ENCODE measurements around the gene SLC22A2.

Gene SLC22A2

GRCh38 chr6:160273196-160273595 is 14.6 kb upstream of the SLC22A2 start:
- no peak for DNase-seq

- DNase-seq: no peak
Observed at GRCh38 chr6:160272707-160273106, 14.1 kb upstream of the SLC22A2 start.

GRCh38 chr6:160270347-160270746 is 11.7 kb upstream of the SLC22A2 start:
- DNase-seq: no peak

- DNase-seq: no peak
Observed at GRCh38 chr6:160269771-160270170, 11.2 kb upstream of the SLC22A2 start.

GRCh38 chr6:160269023-160269521 is 10.5 kb upstream of the SLC22A2 start:
- DNase-seq: no peak

GRCh38 chr6:160267102-160267501 is 8.5 kb upstream of the SLC22A2 start:
- no peak for DNase-seq

- no peak for DNase-seq
Observed at GRCh38 chr6:160265869-160266476, 7.4 kb upstream of the SLC22A2 start.

- DNase-seq: no peak
Observed at GRCh38 chr6:160264061-160264612, 5.5 kb upstream of the SLC22A2 start.

GRCh38 chr6:160263196-160263939 is 4.7 kb upstream of the SLC22A2 start:
- no peak for DNase-seq

- no peak for DNase-seq
Observed at GRCh38 chr6:160261991-160262680, 3.5 kb upstream of the SLC22A2 start.

- no peak for DNase-seq
Observed at GRCh38 chr6:160260803-160261450, 2.3 kb upstream of the SLC22A2 start.

GRCh38 chr6:160260367-160260766 is 1.7 kb upstream of the SLC22A2 start:
- DNase-seq: no peak

- no peak for DNase-seq
Observed at GRCh38 chr6:160259598-160259997, 977 bp upstream of the SLC22A2 start.

- DNase-seq: no peak
Observed at GRCh38 chr6:160259143-160259425, 463 bp upstream of the SLC22A2 start.

GRCh38 chr6:160256445-160256844 is 2.2 kb downstream of the SLC22A2 start:
- no peak for DNase-seq

GRCh38 chr6:160254467-160255312 is 3.9 kb downstream of the SLC22A2 start:
- no peak for DNase-seq

GRCh38 chr6:160253714-160254113 is 4.9 kb downstream of the SLC22A2 start:
- no peak for DNase-seq

GRCh38 chr6:160253292-160253691 is 5.3 kb downstream of the SLC22A2 start:
- DNase-seq: no peak

- no peak for DNase-seq
Observed at GRCh38 chr6:160252073-160252813, 6.4 kb downstream of the SLC22A2 start.

GRCh38 chr6:160249671-160250070 is 8.9 kb downstream of the SLC22A2 start:
- no peak for DNase-seq

GRCh38 chr6:160248538-160248937 is 10.1 kb downstream of the SLC22A2 start:
- no peak for DNase-seq

- DNase-seq: no peak
Observed at GRCh38 chr6:160247457-160247883, 11.2 kb downstream of the SLC22A2 start.

All from NK-92 treated with Interleukin-12 subunit alpha and Interleukin-12 subunit beta, amount 100 ng/mL, for 24 hours (cell line).